Stimulated activated CD4-positive, alpha-beta T cell treated with anti-CD3 and anti-CD28 coated beads, TNF-alpha, amount 100 ng/mL, for 4 hours (primary cell): ENCODE results near the gene CCDC127.
"Not testable (repeated sequence)": the region's sequence is repeated elsewhere in the genome, so short reads cannot be mapped to it uniquely, and the experiment has no call there.

ENCODE experiments used
- DNase-seq, 3 experiments: peaks; one replicate each; pipeline ENCODE4 v3.0.0-alpha.2; 2020; ENCODE audit warnings: low read depth in 3 of 3

CCDC127 gene

GRCh38 chr5:172421-172820, 45.5 kb downstream of the CCDC127 start:
- DNase-seq = no peak

DNA sequence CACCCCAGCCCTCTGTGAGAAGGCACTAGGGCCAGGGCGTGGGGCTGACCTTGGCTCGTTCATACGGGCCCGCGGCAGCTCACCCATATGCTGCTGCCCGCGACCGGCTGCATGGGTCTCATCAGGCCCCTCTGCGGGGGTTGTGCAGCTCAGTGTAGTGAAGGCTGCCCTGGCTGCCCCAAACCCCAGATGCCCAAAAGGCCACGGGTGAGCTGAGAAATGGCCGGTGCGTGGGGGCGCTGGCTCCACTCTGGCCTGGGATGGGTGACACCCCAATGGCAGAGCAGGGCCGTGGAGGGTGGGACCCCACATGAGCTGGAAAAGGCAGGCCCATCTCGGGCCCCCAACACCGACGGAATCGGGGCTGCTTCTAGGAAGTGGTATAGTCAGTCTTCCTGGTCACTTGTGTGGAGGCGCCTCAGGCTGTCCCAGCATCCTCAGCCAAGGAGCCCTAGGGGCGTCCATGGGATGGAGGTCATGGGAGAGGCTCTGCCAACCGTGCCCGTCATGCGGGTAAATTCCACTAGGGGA, 46.1 kb downstream of the CCDC127 start:
- no peak for DNase-seq

DNA sequence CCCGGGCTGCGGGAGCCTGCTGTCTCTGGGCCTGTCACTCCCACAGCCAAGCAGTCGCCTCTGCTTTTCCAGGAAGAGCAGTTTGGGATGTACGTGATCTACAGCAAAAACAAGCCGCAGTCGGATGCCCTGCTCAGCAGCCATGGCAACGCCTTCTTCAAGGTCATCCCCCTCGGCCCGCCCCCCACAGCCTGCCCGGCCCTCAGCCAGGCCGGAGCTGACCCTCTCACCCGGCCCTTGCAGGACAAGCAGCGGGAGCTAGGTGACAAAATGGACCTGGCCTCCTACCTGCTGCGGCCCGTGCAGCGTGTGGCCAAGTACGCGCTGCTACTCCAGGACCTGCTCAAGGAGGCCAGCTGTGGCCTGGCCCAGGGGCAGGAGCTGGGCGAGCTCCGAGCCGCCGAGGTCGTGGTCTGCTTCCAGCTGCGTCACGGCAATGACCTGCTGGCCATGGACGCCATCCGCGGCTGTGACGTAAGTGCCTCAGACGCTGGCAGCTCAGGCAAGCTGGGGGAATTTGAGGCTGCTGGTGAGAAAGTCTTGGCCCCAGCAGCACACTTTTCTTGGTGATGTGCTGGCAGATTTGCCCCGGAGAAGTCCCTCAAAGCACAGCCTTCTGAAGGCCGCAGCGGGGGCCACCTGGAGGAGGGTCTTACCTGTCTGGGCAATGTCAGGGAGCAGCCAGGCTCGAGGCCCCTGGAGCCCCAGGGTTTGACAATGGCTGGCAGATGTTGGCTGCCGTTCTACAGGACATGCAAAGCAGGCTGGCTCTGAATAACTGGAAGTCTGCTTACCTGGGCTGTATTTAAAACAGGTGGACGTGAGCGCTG, 46.8 kb downstream of the CCDC127 start:
- DNase-seq = no peak

GRCh38 chr5:169728-170094, 48.2 kb downstream of the CCDC127 start:
- no peak for DNase-seq

- DNase-seq = no peak
These were observed 48.8 kb downstream of the CCDC127 start for GRCh38 chr5:169071-169727.

DNA sequence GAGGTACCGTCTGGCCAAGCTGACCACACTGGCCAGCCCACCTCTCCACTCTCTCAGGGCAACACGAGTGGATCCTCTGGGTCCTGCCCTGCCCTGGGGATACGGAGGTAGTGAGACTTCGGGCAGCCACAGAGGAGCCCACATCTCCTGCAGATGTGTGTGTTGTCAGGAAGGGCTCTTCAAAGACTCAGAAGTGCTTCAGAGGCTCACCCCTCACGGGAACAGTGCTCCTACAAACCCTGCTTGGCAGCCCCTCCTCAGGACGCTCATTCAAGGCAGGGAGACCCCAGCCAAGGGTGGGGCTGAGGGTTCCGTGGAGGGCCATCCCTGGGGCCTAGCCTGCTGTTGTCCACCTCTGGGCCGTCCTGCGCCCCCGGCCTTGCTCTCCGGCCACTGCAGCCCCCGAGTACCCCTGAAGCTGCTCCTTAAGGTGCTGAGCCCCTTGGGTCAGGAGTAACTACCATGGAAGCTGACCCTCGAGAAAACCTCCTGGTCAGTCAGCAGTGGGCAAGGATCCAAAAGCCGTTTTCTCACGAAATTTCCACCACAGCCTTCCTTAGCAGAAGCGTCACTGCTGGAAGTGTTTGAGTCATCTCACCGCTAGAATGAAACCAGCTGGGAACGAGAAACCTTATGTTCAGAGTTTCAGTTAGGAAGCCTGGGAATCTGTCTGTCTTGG, 49.8 kb downstream of the CCDC127 start:
- no peak for DNase-seq

- no peak for DNase-seq
These were observed 50.4 kb downstream of the CCDC127 start for GRCh38 chr5:167511-167910.

GRCh38 chr5:166441-167372, 51.2 kb downstream of the CCDC127 start:
- DNase-seq = no peak

GRCh38 chr5:164783-165182, 53.2 kb downstream of the CCDC127 start:
- DNase-seq = not testable (repeated sequence)

- no peak for DNase-seq
These were observed 53.7 kb downstream of the CCDC127 start for GRCh38 chr5:164244-164643.

DNA sequence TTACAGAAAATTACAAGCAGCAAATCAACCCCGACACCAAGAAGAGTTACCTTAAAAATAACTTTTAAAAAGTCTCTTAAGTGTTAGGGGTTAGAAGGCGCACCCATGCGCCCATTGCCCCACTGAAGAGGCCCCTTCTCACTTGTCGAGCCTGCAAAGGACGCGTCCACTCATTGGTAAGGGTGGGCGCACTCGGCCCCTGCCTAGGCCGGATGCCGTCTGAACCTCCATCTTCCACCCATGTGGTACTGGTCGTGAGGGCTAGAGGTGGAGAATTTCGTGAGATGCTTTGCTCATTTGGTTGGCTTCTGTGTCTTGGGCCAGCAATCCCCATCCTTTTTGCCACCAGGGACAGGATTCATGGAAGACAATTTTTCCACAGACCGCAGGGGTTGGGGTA, 54.1 kb downstream of the CCDC127 start:
- no peak for DNase-seq

GRCh38 chr5:163338-163620, 54.7 kb downstream of the CCDC127 start:
- no peak for DNase-seq

DNA sequence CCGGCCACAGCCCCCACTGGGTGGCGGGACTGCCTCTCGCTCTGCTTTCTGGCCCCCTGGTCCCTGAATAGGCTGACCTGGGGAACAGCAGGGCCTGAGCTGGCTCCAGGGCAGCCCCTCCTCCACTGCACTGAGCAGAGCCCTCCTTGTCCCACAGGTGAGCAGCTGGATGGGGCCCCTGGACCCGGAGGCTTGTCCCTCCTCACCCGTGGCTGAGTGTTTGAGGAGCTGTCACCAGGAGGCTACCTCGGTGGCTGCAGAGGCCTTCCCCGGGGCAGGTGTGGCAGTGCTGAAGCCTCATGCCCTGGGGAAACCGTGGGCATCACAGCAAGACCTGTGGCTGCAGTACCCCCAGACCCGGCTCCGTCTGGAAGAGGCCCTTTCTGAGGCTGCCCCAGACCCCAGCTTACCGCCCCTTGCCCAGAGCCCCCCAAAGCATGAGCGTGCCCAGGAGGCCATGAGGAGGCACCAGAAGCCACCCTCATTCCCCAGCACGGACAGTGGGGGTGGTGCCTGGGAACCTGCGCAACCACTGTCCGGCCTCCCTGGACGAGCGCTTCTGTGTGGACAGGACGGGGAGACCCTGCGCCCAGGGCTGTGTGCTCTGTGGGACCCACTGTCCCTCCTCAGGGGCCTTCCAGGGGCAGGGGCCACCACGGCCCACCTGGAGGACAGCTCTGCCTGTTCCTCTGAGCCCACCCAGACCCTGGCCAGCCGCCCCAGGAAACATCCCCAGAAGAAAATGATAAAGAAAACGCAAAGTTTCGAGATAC, 55.2 kb downstream of the CCDC127 start:
- no peak for DNase-seq

DNA sequence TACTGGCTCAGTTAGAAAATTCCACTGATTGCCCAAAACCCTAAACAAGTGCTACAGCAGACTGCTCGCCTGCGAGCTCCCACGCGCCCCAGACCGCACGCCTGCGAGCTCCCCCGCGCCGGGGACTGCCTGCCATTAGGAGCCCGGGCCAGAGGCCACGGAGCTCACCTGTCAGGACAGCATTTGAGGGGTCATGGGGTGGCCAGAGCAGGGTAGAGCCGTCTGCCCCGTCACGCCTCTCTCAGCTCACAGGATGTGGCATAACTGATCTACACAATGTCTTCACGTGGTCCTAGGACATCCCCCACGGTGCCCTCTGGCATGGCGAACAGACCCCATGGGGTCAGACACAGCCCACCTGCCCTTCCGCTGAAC, 55.8 kb downstream of the CCDC127 start:
- no peak for DNase-seq

DNA sequence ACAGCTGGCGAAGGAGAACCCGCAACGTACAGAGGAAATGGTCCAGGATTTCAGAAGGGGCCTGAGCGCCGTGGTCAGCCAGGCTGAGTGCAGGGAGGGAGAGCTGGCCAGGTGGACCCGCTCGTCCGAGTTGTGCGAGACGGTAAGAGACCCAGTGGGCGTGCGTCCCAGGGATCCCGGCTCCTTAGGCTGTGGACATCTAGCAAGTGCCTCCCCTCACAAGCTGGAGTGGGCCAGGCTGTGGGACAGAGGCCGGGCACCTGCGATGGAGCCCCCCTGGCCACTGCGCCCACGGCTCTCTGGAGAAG, 56.2 kb downstream of the CCDC127 start:
- DNase-seq = no peak

- DNase-seq = no peak
These were observed 56.8 kb downstream of the CCDC127 start for GRCh38 chr5:160921-161802.

- no peak for DNase-seq
These were observed 57.8 kb downstream of the CCDC127 start for GRCh38 chr5:160173-160510.

GRCh38 chr5:159448-160172, 58.3 kb downstream of the CCDC127 start:
- DNase-seq = no peak

GRCh38 chr5:158807-159447, 59.0 kb downstream of the CCDC127 start:
- no peak for DNase-seq
